ENCODE measurements around the gene SUPT3H. TPM values are rescaled to one million over a fixed set of nuclear protein-coding genes. Genes with fewer than 3 reads are reported as not detected.

Gene SUPT3H
- total and polyA plus RNA-seq, 2 donors (not counting 1 experiment from before 2014, with no cell fraction given): 5.5 to 12.4 TPM

DNA sequence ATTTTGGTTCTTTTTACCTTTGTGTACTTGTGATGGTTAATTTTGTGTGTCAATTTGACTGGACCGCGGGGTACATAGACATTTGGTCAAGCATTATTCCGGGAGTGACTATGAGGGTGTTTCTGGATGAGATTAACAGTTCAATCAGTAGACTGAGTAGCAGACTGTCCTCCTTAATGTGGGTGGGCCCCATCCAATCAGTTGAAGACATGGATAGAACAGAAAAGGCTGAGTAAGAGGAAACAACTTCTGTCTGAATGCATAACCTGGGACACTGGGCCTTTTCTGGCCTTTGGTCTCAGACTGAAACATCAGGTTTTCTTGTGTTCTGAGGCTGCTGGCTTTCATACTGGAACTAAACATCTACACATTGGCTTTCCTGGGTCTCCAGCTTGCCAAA lies 353.1 kb downstream of the SUPT3H start:
- DNase-seq (no peak), ATAC-seq (ENCODE audit: low read depth) (no peak)
- H3K27ac Mint-ChIP-seq: no peak overlapping the region
- no peak overlapping the region for H3K4me3 Mint-ChIP-seq
- H2AFZ ChIP-seq (ENCODE audit: insufficient read depth, low read depth, low read length, poor library complexity, severe bottlenecking): no peak overlapping the region
- peaks cover 4% of the 10 kb centered on the region for H3K4me1 Mint-ChIP-seq
- H3K27ac ChIP-seq (ENCODE audit: low read length in 2 of 2): no peak overlapping the region
- H3K36me3 ChIP-seq (replicated peaks in 1 of 2; ENCODE audit: control extremely low read depth in 1 of 2, control insufficient read depth in 1 of 2, extremely low read depth in 1 of 2, insufficient read depth in 2 of 2, low read length in 1 of 2): no peaks in the 10 kb centered on the region
- no peaks in the 10 kb centered on the region for H3K4me1 ChIP-seq (ENCODE audit: control insufficient read depth in 2 of 2, insufficient read depth in 2 of 2, low read length in 2 of 2)
- ChIA-PET CTCF (no interaction called here), POLR2A (no interaction called here)
- no peak overlapping the region for H3K4me3 ChIP-seq (ENCODE audit: control extremely low read depth in 1 of 5, extremely low read depth in 1 of 5, insufficient read depth in 1 of 5, low read depth in 2 of 5, low read length in 4 of 5)
- TF ChIP-seq, protein P1, sequence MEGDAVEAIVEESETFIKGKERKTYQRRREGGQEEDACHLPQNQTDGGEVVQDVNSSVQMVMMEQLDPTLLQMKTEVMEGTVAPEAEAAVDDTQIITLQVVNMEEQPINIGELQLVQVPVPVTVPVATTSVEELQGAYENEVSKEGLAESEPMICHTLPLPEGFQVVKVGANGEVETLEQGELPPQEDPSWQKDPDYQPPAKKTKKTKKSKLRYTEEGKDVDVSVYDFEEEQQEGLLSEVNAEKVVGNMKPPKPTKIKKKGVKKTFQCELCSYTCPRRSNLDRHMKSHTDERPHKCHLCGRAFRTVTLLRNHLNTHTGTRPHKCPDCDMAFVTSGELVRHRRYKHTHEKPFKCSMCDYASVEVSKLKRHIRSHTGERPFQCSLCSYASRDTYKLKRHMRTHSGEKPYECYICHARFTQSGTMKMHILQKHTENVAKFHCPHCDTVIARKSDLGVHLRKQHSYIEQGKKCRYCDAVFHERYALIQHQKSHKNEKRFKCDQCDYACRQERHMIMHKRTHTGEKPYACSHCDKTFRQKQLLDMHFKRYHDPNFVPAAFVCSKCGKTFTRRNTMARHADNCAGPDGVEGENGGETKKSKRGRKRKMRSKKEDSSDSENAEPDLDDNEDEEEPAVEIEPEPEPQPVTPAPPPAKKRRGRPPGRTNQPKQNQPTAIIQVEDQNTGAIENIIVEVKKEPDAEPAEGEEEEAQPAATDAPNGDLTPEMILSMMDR (IDR thresholded peaks at IDR 0.05): no peak
- TF ChIP-seq EZH2 (IDR thresholded peaks at IDR 0.05; ENCODE audit: borderline replicate concordance, insufficient read depth, low read depth, low read length, poor library complexity, severe bottlenecking): no peak
- no peaks in the 10 kb centered on the region for H4K20me1 ChIP-seq (ENCODE audit: control insufficient read depth, insufficient read depth, low read length, poor library complexity, severe bottlenecking)
- H3K9me3 ChIP-seq (ENCODE audit: control extremely low read depth in 1 of 3, control insufficient read depth in 2 of 3, insufficient read depth in 1 of 3, low read length in 2 of 3): peaks cover 0 to 14% (median 5%) of the 10 kb centered on the region in 3 donors
- peaks cover 6% of the 10 kb centered on the region for H3K9me3 Mint-ChIP-seq (ENCODE audit: insufficient read depth)
- no peaks in the 10 kb centered on the region for H3K79me2 ChIP-seq (ENCODE audit: control insufficient read depth, insufficient read depth, low read length)
- H3K27me3 Mint-ChIP-seq: no peaks in the 10 kb centered on the region
- H3K27me3 ChIP-seq (replicated peaks in 1 of 4; ENCODE audit: control extremely low read depth in 1 of 4, control insufficient read depth in 3 of 4, insufficient read depth in 4 of 4, low read length in 3 of 4): no peaks in the 10 kb centered on the region
- 97% methylated on average over 3 of the region's 3 CpGs for WGBS (ENCODE audit: insufficient coverage)
- intact Hi-C loops (cut with micrococcal nuclease): no loop called here
- no peak overlapping the region for H3K4me2 ChIP-seq (replicated peaks; ENCODE audit: low read depth, low read length, poor library complexity, severe bottlenecking)
- no peak overlapping the region for H3K9ac ChIP-seq (ENCODE audit: low read length)

DNA sequence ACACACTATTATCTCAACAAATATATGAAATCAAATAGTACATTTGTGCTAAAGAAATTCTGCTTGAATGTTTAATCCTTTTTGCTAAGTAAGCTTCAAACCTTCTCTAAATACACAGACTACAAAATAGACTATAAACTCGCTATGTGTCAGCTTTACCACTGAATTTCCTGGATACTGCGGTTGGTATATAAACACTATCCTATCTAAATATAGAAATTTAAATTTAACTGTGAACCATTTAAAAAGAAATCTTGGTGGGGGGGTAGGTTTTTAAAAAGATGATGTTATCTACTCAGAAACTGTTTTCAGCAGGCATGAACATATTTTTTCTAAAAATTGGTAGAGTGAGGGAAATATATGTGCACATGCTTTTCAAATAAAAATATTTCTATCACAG lies 356.1 kb downstream of the SUPT3H start:
- Histone ChIP-seq H3K4me3 (ENCODE audit: control extremely low read depth in 1 of 5, extremely low read depth in 1 of 5, insufficient read depth in 1 of 5, low read depth in 2 of 5, low read length in 4 of 5) (no peak overlapping the region), H3K4me1 (ENCODE audit: control insufficient read depth in 2 of 2, insufficient read depth in 2 of 2, low read length in 2 of 2) (no peaks in the 10 kb centered on the region), H3K36me3 (replicated peaks in 1 of 2; ENCODE audit: control extremely low read depth in 1 of 2, control insufficient read depth in 1 of 2, extremely low read depth in 1 of 2, insufficient read depth in 2 of 2, low read length in 1 of 2) (no peaks in the 10 kb centered on the region), H3K79me2 (ENCODE audit: control insufficient read depth, insufficient read depth, low read length) (no peaks in the 10 kb centered on the region), H3K9me3 (ENCODE audit: control extremely low read depth in 1 of 3, control insufficient read depth in 2 of 3, insufficient read depth in 1 of 3, low read length in 2 of 3) (no peaks in the 10 kb centered on the region), H3K4me2 (replicated peaks; ENCODE audit: low read depth, low read length, poor library complexity, severe bottlenecking) (no peak overlapping the region), H4K20me1 (ENCODE audit: control insufficient read depth, insufficient read depth, low read length, poor library complexity, severe bottlenecking) (no peaks in the 10 kb centered on the region), H3K27me3 (replicated peaks in 1 of 4; ENCODE audit: control extremely low read depth in 1 of 4, control insufficient read depth in 3 of 4, insufficient read depth in 4 of 4, low read length in 3 of 4) (no peaks in the 10 kb centered on the region), H2AFZ (ENCODE audit: insufficient read depth, low read depth, low read length, poor library complexity, severe bottlenecking) (no peak overlapping the region), H3K27ac (ENCODE audit: low read length in 2 of 2) (no peak overlapping the region), H3K9ac (ENCODE audit: low read length) (no peak overlapping the region)
- no peak overlapping the region for H3K4me3 Mint-ChIP-seq
- no CpG with 5 or more reads among the region's 2 CpGs for WGBS (ENCODE audit: insufficient coverage)
- CTCF ChIA-PET: no interaction called here
- intact Hi-C loops (cut with micrococcal nuclease): no loop called here
- POLR2A ChIA-PET: no interaction called here
- no peaks in the 10 kb centered on the region for H3K9me3 Mint-ChIP-seq (ENCODE audit: insufficient read depth)
- H3K27me3 Mint-ChIP-seq: no peaks in the 10 kb centered on the region
- ATAC-seq (ENCODE audit: low read depth): no peak
- TF ChIP-seq, protein P1 (IDR thresholded peaks at IDR 0.05): no peak
- TF ChIP-seq EZH2 (IDR thresholded peaks at IDR 0.05; ENCODE audit: borderline replicate concordance, insufficient read depth, low read depth, low read length, poor library complexity, severe bottlenecking): no peak
- no peak for DNase-seq
- peaks cover 4% of the 10 kb centered on the region for H3K4me1 Mint-ChIP-seq
- H3K27ac Mint-ChIP-seq: no peak overlapping the region

Data from B cell (primary cell).